Tibial nerve (tissue), 4 donors: Measurements from ENCODE around the gene ETDA. TPM values are rescaled to one million over a fixed set of nuclear protein-coding genes. Genes with fewer than 3 reads are reported as not detected.
"Not testable (repeated sequence)": the region's sequence is repeated elsewhere in the genome, so short reads cannot be mapped to it uniquely, and the experiment has no call there.

ENCODE experiments used
- DNase-seq, 2 donors: peaks; one replicate each; pipeline ENCODE4 v3.0.0-alpha.2; 2019; ENCODE audit warnings: low spot score in 2 of 2
- H3K27ac ChIP-seq, 4 donors: fragments of 200-600 bp; sonication (generic) in 3 of 4; one replicate each; pipeline ENCODE4 v1.5.1; 2017 to 2019; ENCODE audit warnings: mild to moderate bottlenecking in 1 of 4
- H3K27me3 ChIP-seq, 2 donors: fragments of 200-600 bp; sonication (generic) in 1 of 2; one replicate each; pipeline versions ENCODE4 v1.5.1 to v1.6.0; 2017 to 2019
- H3K36me3 ChIP-seq, 3 donors: fragments of 200-600 bp; sonication (generic); one replicate each; pipeline ENCODE4 v1.5.1; 2018 to 2019
- H3K4me1 ChIP-seq, 4 donors: fragments of 200-600 bp; sonication (generic) in 3 of 4; one replicate each; pipeline ENCODE4 v1.5.1; 2017 to 2019
- H3K4me3 ChIP-seq, 4 donors: fragments of 200-600 bp; sonication (generic) in 3 of 4; one replicate each; pipeline ENCODE4 v1.5.1; 2017 to 2019; ENCODE audit warnings: mild to moderate bottlenecking in 1 of 4, moderate library complexity in 1 of 4
- H3K9me3 ChIP-seq, 4 donors: fragments of 200-600 bp; sonication (generic) in 3 of 4; one replicate each; pipeline ENCODE4 v1.5.1; 2017 to 2019
- CTCF ChIP-seq, 5 experiments: fragments of 200-600 bp in 3 of 5; fragments of 450-650 bp in 2 of 5; sonication (generic) in 3 of 5; IDR thresholded peaks; one replicate each; pipeline ENCODE4 v1.5.1; 2016 to 2019; ENCODE audit warnings: antibody characterized with exemption in 5 of 5, mild to moderate bottlenecking in 3 of 5, moderate library complexity in 2 of 5
- EP300 ChIP-seq, 2 donors: sonication (generic); formaldehyde crosslinking; IDR thresholded peaks; one replicate each; pipeline ENCODE4 v1.6.1; 2017; ENCODE audit warnings: antibody characterized with exemption in 2 of 2, mild to moderate bottlenecking in 1 of 2
- POLR2A ChIP-seq, 2 donors: fragments of 450-650 bp; IDR thresholded peaks; one replicate each; pipeline ENCODE4 v1.6.1; 2017; ENCODE audit warnings: antibody characterized with exemption in 2 of 2, mild to moderate bottlenecking in 2 of 2, moderate library complexity in 2 of 2
- WGBS, 2 donors: methylation state at CpG; one replicate each; pipeline ENCODE4 v1.1.5; 2018; 5-methylcytosine and 5-hydroxymethylcytosine counted together
- total RNA-seq, 4 donors: library from RNA; depleted of rRNA; stranded (reverse); fragments of >200 nt; gene quantifications; one replicate each; pipeline ENCODE4 v1.1.0, GENCODE V29; 2016

Gene ETDA
- total RNA-seq, 4 donors from 2014 or later: not detected

DNA sequence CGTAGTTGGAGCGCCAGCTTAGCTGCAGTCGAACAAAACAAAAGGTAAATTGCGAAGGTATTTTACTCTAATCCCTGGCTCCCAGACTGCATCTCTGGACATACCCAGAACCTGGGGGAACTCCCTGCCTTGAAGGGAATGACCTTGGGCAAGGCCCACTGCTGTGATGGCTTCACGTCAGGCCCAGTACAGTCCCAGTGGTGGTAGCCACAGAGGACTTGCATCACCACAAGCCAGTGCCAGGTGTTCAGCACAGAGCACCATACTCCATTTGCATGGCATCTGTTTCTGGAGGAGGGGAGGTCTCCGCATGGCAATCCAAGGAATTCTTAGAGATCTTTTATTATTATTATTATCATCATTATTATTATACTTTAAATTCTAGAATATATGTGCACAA lies 5.6 kb downstream of the ETDA start:
- 92 to 94% methylated on average over 3 to 6 of the region's 6 CpGs for WGBS, 2 donors
- Histone ChIP-seq H3K4me3 (no peak overlapping the region), H3K4me1 (no peaks in the 10 kb centered on the region), H3K27me3 (no peaks in the 10 kb centered on the region), H3K9me3 (peaks cover 0 to 13% (median 0%) of the 10 kb centered on the region in 4 donors), H3K36me3 (no peaks in the 10 kb centered on the region), H3K27ac (no peak overlapping the region)
- TF ChIP-seq POLR2A (IDR thresholded peaks at IDR 0.05): no peak
- no peak for TF ChIP-seq EP300 (IDR thresholded peaks at IDR 0.05)
- no peak for TF ChIP-seq CTCF (IDR thresholded peaks at IDR 0.05)
- no peak for DNase-seq

DNA sequence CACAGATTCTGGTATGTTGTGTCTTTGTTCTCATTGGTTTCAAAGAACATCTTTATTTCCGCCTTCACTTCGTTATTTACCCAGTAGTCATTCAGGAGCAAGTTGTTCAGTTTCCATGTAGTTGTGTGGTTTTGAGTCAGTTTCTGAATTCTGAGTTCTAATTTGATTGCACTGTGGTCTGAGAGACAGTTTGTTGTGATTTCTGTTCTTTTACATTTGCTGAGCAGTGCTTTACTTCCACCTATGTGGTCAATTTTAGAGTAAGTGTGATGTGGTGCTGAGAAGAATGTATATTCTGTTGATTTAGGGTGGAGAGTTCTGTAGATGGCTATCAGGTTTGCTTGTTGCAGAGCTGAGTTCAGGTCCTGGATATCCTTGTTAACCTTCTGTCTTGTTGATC lies 9.1 kb downstream of the ETDA start:
- not testable (repeated sequence) for H3K27me3 ChIP-seq, H3K4me1 ChIP-seq, H3K27ac ChIP-seq, H3K4me3 ChIP-seq, DNase-seq, H3K36me3 ChIP-seq
- 96 to 97% methylated on average over 2 of the region's 2 CpGs for WGBS, 2 donors
- peaks cover 0 to 13% (median 0%) of the 10 kb centered on the region in 4 donors for H3K9me3 ChIP-seq

GRCh38 chrX:135263376-135263775 lies 11.5 kb downstream of the ETDA start:
- not testable (repeated sequence) for H3K4me1 ChIP-seq, H3K36me3 ChIP-seq, H3K4me3 ChIP-seq, H3K27me3 ChIP-seq, DNase-seq, H3K27ac ChIP-seq
- 82 to 98% methylated on average over 8 of the region's 8 CpGs for WGBS, 2 donors
- H3K9me3 ChIP-seq: peaks cover 0 to 15% (median 2%) of the 10 kb centered on the region in 4 donors

DNA sequence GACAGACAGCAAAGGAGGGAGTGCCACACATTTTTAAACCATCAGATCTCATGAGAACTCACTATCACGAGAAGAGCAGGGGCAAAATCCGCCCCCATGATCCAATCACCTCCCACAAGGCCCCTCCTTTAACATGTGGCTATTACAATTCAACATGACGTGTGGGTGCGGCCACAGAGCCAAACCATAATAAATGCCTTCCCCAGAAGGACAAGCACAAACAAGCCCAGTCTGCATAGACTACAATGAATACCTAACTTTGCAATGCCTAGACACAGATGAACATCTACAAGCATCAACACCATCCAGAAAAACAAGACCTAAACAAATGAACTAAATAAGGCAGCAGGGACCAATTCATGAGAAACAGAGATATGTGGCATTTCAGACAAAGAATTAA lies 12.3 kb downstream of the ETDA start:
- no peaks in the 10 kb centered on the region for H3K36me3 ChIP-seq
- no peak for DNase-seq
- peaks cover 0 to 23% (median 2%) of the 10 kb centered on the region in 4 donors for H3K9me3 ChIP-seq
- no peaks in the 10 kb centered on the region for H3K4me1 ChIP-seq
- WGBS, 2 donors: 80 to 90% methylated on average over 4 of the region's 4 CpGs
- H3K4me3 ChIP-seq: no peak overlapping the region
- H3K27ac ChIP-seq: no peak overlapping the region
- TF ChIP-seq POLR2A (IDR thresholded peaks at IDR 0.05) (no peak), CTCF (IDR thresholded peaks at IDR 0.05) (no peak), EP300 (IDR thresholded peaks at IDR 0.05) (no peak)
- H3K27me3 ChIP-seq: no peaks in the 10 kb centered on the region

GRCh38 chrX:135273162-135273561 lies 21.3 kb downstream of the ETDA start:
- no peak overlapping the region for H3K27ac ChIP-seq
- 65 to 68% methylated on average over 5 of the region's 5 CpGs for WGBS, 2 donors
- no peak overlapping the region for H3K4me3 ChIP-seq
- DNase-seq: no peak
- no peaks in the 10 kb centered on the region for H3K27me3 ChIP-seq
- no peaks in the 10 kb centered on the region for H3K36me3 ChIP-seq
- H3K9me3 ChIP-seq: peaks cover 0 to 63% (median 5%) of the 10 kb centered on the region in 4 donors
- no peak for TF ChIP-seq POLR2A (IDR thresholded peaks at IDR 0.05)
- TF ChIP-seq EP300 (IDR thresholded peaks at IDR 0.05): no peak
- TF ChIP-seq CTCF (IDR thresholded peaks at IDR 0.05): no peak
- no peaks in the 10 kb centered on the region for H3K4me1 ChIP-seq

DNA sequence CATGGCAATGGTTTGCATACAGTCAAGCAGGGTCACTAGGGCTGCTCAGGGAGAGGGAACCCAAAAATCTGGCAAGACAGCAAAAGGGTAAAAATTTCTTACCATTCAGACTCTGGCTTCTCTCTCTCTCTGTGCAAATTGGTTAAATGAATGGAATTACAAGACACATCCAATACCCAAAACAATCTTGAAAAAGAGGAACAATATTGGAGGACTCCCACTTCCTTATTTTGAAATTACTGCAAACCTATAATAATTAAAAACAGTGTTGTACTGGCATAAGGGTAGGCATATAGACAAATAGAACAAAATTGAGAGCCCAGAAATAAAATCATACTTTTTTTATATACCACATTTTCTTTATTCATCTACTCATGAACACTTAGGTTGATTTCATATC lies 24.1 kb downstream of the ETDA start:
- TF ChIP-seq CTCF (IDR thresholded peaks at IDR 0.05) (no peak), POLR2A (IDR thresholded peaks at IDR 0.05) (no peak), EP300 (IDR thresholded peaks at IDR 0.05) (no peak)
- no peak for DNase-seq
- Histone ChIP-seq H3K9me3 (peaks cover 0 to 70% (median 11%) of the 10 kb centered on the region in 4 donors), H3K4me1 (no peaks in the 10 kb centered on the region), H3K36me3 (no peaks in the 10 kb centered on the region), H3K4me3 (no peak overlapping the region), H3K27me3 (no peaks in the 10 kb centered on the region), H3K27ac (no peak overlapping the region)
